Fibroblast of lung (primary cell): Measurements from ENCODE around the gene RBFOX1.

ENCODE experiments used
- CTCF ChIP-seq, 2 donors: IDR thresholded peaks in 1 of 2; conservative IDR thresholded peaks in 1 of 2; 1 replicate in 1 of 2; 2 replicates in 1 of 2; pipeline ENCODE4 v1.5.1; 2011 to 2012; ENCODE audit warnings: low read length in 2 of 2, control low read depth in 1 of 2, inconsistent platforms in 1 of 2, low read depth in 1 of 2, mild to moderate bottlenecking in 1 of 2
- EZH2 ChIP-seq: IDR thresholded peaks from 2 replicates; pipeline ENCODE4 v1.5.1; 2012; ENCODE audit warnings: low read length, control low read depth, mild to moderate bottlenecking; ENCODE audit errors: missing control alignments

DNA sequence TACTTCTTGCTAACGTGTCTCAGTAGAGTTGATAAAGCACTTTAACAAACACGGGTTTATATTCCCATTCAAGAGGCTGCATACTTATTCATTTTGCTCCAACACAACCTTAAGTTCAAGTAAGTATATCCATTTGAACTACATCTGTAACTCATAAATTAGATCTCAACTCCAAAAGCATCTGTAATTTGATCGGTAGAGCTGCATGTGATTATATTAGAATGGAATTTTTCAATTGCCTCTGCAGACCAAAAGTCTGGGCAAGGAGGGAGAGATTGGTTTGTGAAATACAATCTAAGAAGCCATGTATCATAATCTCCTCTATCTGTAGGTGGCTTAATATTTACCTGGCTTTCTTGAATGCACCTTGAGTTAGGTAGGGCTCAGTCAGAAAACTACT is 371.0 kb downstream of the RBFOX1 start:
- TF ChIP-seq CTCF (conservative IDR thresholded peaks at IDR 0.05 in 1 of 2, IDR thresholded peaks at IDR 0.05 in 1 of 2; ENCODE audit: low read depth in 1 of 2, low read length in 2 of 2) (no peak), EZH2 (no peak)
